PC-3 (cell line): ENCODE measurements around the gene HSFX2. TPM values are rescaled to one million over a fixed set of nuclear protein-coding genes. Genes with fewer than 3 reads are reported as not detected.

Experiments
- ATAC-seq: fragments of 200-7000 bp; cut with Tn5 transposase; 2 replicates; pipeline ENCODE4 v1.9.1; 2020; ENCODE audit warnings: mild to moderate bottlenecking, moderate library complexity
- BruUV-seq: library from RNA; stranded (reverse); fragments of 400-500 nt; replicated peaks from 2 replicates; lab custom pipeline; 2021; lab: Mats Ljungman, UMichigan
- CTCF ChIA-PET: fragments of 300-600 bp; sonication (Branson Sonifier 250); formaldehyde crosslinking; loops from one replicate; lab custom pipeline; 2022; ENCODE audit warnings: antibody characterized with exemption; lab: Charles Lee
- POLR2A ChIA-PET: fragments of 300-600 bp; sonication (Branson Sonifier 250); formaldehyde crosslinking; loops from one replicate; lab custom pipeline; 2022; ENCODE audit warnings: antibody characterized with exemption; ENCODE audit not compliant: unreplicated experiment; lab: Charles Lee
- DNase-seq: peaks from one replicate; pipeline ENCODE4 v3.0.0-alpha.2; 2015
- H2AFZ ChIP-seq: fragments of 300-600 bp; sonication (generic); 2 replicates; pipeline ENCODE4 v1.6.0; 2016; ENCODE audit warnings: antibody characterized with exemption, low read length
- H3F3A ChIP-seq: fragments of 300-600 bp; sonication (generic); one replicate; pipeline ENCODE4 v1.6.0; 2017; ENCODE audit warnings: antibody characterized with exemption, low read length, control low read depth, mild to moderate bottlenecking; ENCODE audit not compliant: unreplicated experiment
- H3K27ac ChIP-seq: fragments of 300-600 bp; sonication (generic); 2 replicates; pipeline ENCODE4 v1.5.1; 2016; ENCODE audit warnings: mild to moderate bottlenecking, low read length
- H3K27me3 ChIP-seq: fragments of 300-600 bp; sonication (generic); 2 replicates; pipeline ENCODE4 v1.6.1; 2016; ENCODE audit warnings: low read length, mixed read lengths
- H3K36me3 ChIP-seq: fragments of 300-600 bp; sonication (generic); 2 replicates; pipeline ENCODE4 v1.6.1; 2016; ENCODE audit warnings: low read depth, mixed run types, low read length, mixed read lengths
- H3K4me1 ChIP-seq: fragments of 300-600 bp; sonication (generic); 2 replicates; pipeline ENCODE4 v1.5.1; 2016; ENCODE audit warnings: low read length; ENCODE audit not compliant: insufficient read depth
- H3K4me2 ChIP-seq: fragments of 300-600 bp; sonication (generic); 2 replicates; pipeline ENCODE4 v1.6.0; 2016; ENCODE audit warnings: low read length
- H3K4me3 ChIP-seq: fragments of 300-600 bp; sonication (generic); 2 replicates; pipeline ENCODE4 v1.5.1; 2016; ENCODE audit warnings: mild to moderate bottlenecking, low read length, mixed read lengths
- H3K79me2 ChIP-seq: fragments of 300-600 bp; sonication (generic); 2 replicates; pipeline ENCODE4 v1.6.1; 2017; ENCODE audit warnings: low read length, mixed read lengths
- H3K9ac ChIP-seq: fragments of 300-600 bp; sonication (generic); 2 replicates; pipeline ENCODE4 v1.6.0; 2016; ENCODE audit warnings: mild to moderate bottlenecking, low read length
- H3K9me2 ChIP-seq: fragments of 300-600 bp; sonication (generic); replicated peaks from 2 replicates; pipeline ENCODE4 v1.6.1; 2016; ENCODE audit warnings: mixed run types, low read length, mixed read lengths
- H3K9me3 ChIP-seq: fragments of 300-600 bp; sonication (generic); 2 replicates; pipeline ENCODE4 v1.6.1; 2016; ENCODE audit warnings: low read length, mixed read lengths
- H4K20me1 ChIP-seq: fragments of 300-600 bp; sonication (generic); 2 replicates; pipeline ENCODE4 v1.6.1; 2016; ENCODE audit warnings: low read length, mixed read lengths
- EZH2 ChIP-seq: fragments of 300-600 bp; sonication (generic); IDR thresholded peaks from one replicate; pipeline ENCODE4 v1.6.1; 2017; ENCODE audit warnings: antibody characterized with exemption, mild to moderate bottlenecking, low read length; ENCODE audit not compliant: unreplicated experiment
- EZH2phosphoT487 ChIP-seq: fragments of 300-600 bp; sonication (generic); IDR thresholded peaks from 2 replicates; pipeline ENCODE4 v1.6.1; 2018; ENCODE audit warnings: mild to moderate bottlenecking, antibody characterized with exemption, low read length, borderline replicate concordance
- intact Hi-C: fragments of 100-400 bp; cut with micrococcal nuclease; formaldehyde crosslinking; loops from 2 replicates; pipeline ENCODE4 v1.9.0; 2023
- total RNA-seq: library from RNA; depleted of rRNA; stranded (reverse); fragments of >200 nt; gene quantifications from 2 replicates; pipeline ENCODE4 v1.2.3, GENCODE V29; 2014
- TF ChIP-seq, protein P1 (sequence below): fragments of 300-600 bp; sonication (generic); conservative IDR thresholded peaks from 2 replicates; pipeline ENCODE4 v1.5.1; 2017; ENCODE audit warnings: antibody characterized with exemption, low read depth, mild to moderate bottlenecking, low read length

Gene HSFX2
- total RNA-seq, 1 experiment from 2014 or later = not detected

DNA sequence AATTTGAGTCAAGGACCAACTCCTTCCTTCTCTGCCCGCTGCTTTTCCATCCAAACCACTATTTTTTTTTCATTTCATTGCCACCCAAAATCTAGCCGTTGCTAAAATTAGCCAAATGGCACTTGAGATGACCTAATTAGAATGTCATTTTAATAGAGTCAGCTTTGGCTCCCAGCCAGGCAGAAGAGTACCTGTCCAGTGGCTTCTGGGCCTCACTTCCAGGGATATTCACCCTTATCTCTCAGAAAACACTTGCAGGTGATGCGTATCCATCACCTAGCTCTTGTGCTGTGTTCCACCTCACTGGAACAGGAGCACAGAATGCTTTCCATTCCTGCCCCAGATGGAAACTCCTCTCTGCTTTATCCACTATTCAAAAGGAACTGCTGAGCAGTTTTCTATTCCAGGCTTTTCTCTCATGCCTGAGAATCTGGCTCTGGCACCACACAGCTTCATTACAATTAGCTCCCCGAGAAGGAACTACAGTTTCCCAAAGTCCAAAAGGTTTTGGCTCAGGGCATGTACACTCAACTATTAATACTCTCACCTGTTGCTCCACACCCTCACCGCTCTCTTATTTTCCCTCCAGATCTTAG lies 26.3 kb downstream of the HSFX2 start:
- ATAC-seq (no peak), DNase-seq (peak; percentile 0)
- no peaks in the 10 kb centered on the region for H3F3A ChIP-seq
- TF ChIP-seq EZH2 = no peak
- TF ChIP-seq EZH2phosphoT487 = no peak
- TF ChIP-seq, protein P1, sequence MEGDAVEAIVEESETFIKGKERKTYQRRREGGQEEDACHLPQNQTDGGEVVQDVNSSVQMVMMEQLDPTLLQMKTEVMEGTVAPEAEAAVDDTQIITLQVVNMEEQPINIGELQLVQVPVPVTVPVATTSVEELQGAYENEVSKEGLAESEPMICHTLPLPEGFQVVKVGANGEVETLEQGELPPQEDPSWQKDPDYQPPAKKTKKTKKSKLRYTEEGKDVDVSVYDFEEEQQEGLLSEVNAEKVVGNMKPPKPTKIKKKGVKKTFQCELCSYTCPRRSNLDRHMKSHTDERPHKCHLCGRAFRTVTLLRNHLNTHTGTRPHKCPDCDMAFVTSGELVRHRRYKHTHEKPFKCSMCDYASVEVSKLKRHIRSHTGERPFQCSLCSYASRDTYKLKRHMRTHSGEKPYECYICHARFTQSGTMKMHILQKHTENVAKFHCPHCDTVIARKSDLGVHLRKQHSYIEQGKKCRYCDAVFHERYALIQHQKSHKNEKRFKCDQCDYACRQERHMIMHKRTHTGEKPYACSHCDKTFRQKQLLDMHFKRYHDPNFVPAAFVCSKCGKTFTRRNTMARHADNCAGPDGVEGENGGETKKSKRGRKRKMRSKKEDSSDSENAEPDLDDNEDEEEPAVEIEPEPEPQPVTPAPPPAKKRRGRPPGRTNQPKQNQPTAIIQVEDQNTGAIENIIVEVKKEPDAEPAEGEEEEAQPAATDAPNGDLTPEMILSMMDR = no peak
- no peaks in the 10 kb centered on the region for H3K79me2 ChIP-seq
- CTCF ChIA-PET = no interaction called here
- POLR2A ChIA-PET = no interaction called here
- H4K20me1 ChIP-seq = no peaks in the 10 kb centered on the region
- no peaks in the 10 kb centered on the region for H3K4me1 ChIP-seq
- no TSS peak for BruUV-seq
- no peaks in the 10 kb centered on the region for H3K27me3 ChIP-seq
- no peak overlapping the region for H3K4me2 ChIP-seq
- no peaks in the 10 kb centered on the region for H3K36me3 ChIP-seq
- no peaks in the 10 kb centered on the region for H3K9me3 ChIP-seq
- intact Hi-C loops = no loop called here
- no peak overlapping the region for H3K9ac ChIP-seq
- no peak overlapping the region for H3K4me3 ChIP-seq
- H3K27ac ChIP-seq = no peak overlapping the region
- H3K9me2 ChIP-seq = no peaks in the 10 kb centered on the region
- H2AFZ ChIP-seq = no peak overlapping the region

DNA sequence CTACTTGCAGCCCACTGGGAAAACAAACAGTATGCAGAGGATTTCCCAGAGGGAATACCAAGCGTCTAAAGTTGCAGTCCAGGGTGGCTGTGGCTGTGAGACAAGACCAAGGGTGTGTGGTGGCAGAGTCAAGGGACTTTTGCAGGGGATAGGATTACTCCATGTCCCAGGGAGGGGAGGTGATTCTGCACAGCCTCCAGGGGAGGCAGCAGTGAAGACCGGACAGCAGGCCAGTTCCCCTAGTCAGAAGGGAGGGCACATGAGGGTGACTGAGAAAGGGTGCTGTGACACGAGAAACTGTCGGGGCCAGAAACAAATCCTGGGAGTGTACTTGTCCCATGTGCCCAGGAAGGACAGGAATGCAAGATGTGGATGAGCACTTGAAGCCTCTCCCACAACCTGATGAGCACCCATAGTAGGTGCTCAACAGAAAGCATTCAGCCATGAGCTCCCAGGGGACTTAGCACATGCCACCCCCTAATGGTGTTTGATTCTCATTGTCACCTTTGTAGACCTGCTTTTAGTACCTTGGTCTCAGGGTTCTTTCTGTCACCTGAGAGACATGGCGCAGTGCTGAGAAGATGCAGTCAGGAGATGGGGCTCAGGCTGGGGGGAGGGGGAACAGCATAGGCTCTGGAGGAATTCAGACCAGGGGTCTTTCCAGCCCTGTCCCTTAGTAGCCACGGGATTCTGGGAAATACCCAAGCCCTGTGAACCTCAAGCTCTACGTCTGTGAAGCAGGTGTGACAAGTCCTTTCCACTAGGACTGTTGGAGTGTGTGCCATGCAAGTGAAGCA lies 27.3 kb downstream of the HSFX2 start:
- intact Hi-C loops = no loop called here

More for the DNA sequence above, 27.3 kb downstream of the HSFX2 start:
- Histone ChIP-seq H3F3A (no peaks in the 10 kb centered on the region), H3K9me2 (no peaks in the 10 kb centered on the region), H3K4me1 (no peaks in the 10 kb centered on the region), H3K27ac (no peak overlapping the region), H4K20me1 (no peaks in the 10 kb centered on the region), H3K79me2 (no peaks in the 10 kb centered on the region), H2AFZ (no peak overlapping the region), H3K9me3 (no peaks in the 10 kb centered on the region), H3K9ac (no peak overlapping the region), H3K36me3 (no peaks in the 10 kb centered on the region), H3K27me3 (no peaks in the 10 kb centered on the region), H3K4me2 (no peak overlapping the region), H3K4me3 (no peak overlapping the region)
- ATAC-seq (no peak), DNase-seq (peak; percentile 0)
- CTCF ChIA-PET = no interaction called here
- TF ChIP-seq, protein P1 = no peak
- TF ChIP-seq EZH2phosphoT487 = no peak
- no peak for TF ChIP-seq EZH2
- POLR2A ChIA-PET = no interaction called here
- no TSS peak for BruUV-seq
